GM19351 (cell line): ENCODE measurements around the gene SEL1L2.

ENCODE experiments used
- ATAC-seq: cut with Tn5 transposase; IDR thresholded peaks from one replicate; pipeline ENCODE4 v1.9.1; 2021; ENCODE audit warnings: mild to moderate bottlenecking, moderate library complexity; ENCODE audit not compliant: unreplicated experiment

The SEL1L2 gene

DNA sequence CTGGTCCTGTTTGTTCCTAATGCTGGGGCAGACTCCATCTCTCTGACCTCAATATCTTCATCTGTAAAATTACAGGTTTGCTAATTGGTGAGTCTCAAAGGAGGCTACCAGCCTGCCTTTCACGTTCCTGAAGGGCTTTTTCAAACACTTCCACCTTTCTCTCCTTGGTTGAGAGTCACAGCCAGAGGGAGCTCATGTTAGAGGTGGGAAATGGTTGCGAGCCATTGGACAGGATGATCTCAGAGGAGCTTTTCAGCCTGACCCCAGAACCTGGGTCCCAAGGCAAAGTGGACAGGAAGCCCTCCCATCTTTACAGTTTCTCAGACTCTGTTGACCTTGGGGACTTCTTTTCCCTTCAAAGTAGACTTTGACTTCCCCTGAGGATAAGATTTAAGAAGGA lies 168.0 kb downstream of the SEL1L2 start:
- ATAC-seq = no peak

DNA sequence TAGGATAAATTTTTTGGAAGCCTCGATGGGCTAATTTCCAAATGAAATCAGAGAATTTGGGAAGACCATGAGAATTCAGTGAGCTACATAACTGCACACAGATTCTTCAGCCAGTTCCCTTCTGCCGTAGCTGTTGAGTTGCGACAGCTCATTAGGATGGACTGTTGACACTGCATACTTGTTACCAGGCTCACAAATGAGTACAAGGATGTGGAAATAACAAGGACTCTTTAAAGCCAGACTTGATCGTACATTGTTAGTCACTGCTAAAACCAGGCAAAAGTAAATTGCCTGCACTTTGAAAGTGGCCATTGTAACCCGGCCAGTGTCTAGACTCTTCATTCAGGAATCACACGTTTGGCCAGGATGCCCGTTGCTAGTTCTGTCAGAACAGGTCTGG lies 168.5 kb downstream of the SEL1L2 start:
- ATAC-seq = no peak

- ATAC-seq = peak; percentile 88
Observed at GRCh38 chr20:13819885-13820645, 170.3 kb downstream of the SEL1L2 start.

GRCh38 chr20:13817342-13817741 lies 173.1 kb downstream of the SEL1L2 start:
- no peak for ATAC-seq

GRCh38 chr20:13816757-13817156 lies 173.7 kb downstream of the SEL1L2 start:
- ATAC-seq = no peak

- no peak for ATAC-seq
Observed at GRCh38 chr20:13814672-13815071, 175.7 kb downstream of the SEL1L2 start.

DNA sequence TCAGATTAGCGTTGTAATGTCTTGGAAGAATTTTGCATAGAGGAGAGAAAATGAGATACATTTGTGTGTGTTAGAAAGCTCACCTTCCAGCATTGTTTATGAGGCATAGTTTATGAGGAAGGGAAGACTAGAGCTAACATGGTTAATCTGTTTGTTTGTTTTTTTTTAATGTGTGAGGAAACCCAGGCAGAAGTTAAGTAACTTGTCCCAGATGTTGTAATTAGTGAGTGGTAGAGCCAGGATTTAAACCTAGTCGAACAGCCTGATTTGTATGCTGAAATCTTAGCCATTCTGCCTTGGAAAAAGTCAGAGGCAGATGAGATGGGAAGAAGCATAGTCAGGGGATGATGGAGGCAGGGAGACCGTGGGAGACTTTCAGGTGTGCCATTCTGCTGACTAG lies 176.5 kb downstream of the SEL1L2 start:
- no peak for ATAC-seq

GRCh38 chr20:13810446-13810845 lies 180.0 kb downstream of the SEL1L2 start:
- ATAC-seq = no peak

DNA sequence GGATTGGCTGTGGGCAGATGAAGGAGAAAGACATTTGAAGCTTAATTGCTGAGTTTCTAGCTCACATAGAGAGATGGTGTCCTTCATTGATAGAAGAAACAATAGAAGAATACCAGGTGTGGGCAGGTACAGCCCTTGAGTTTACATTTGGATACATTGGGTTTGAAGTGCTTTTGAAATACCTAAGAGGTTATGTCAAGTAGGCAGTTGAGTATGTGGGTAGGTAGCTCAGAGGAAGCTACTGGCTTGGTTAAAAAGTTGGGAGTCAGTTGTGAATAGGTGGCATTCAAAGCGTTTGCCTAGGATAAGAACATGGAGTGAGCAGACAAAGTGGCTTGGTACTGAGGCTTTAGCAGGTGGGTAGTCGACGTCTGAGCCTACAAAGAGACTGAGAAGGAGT lies 180.6 kb downstream of the SEL1L2 start:
- ATAC-seq = no peak

- no peak for ATAC-seq
Observed at GRCh38 chr20:13809373-13809772, 181.0 kb downstream of the SEL1L2 start.

GRCh38 chr20:13800728-13801134 lies 189.7 kb downstream of the SEL1L2 start:
- no peak for ATAC-seq

DNA sequence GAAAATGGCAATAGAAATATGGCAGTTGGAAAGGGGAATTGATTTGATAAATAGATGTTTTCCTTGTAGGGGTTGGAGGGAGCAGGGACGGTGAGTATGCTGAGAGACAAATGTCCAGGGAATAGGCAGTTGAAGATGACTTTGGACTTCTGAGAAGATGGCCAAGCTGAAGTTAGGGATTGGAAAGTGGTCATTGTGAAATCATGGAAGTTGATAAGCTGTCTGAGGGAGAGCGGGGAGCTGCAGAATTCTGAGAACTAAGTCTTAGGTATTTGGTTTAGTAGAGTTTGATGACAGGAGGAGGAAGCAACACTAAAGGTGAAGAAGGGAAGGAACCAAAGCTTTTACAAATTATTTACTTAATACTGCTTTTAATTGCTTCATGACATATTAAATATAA lies 190.4 kb downstream of the SEL1L2 start:
- no peak for ATAC-seq
